Activated CD8-positive, alpha-beta memory T cell treated with anti-CD3 and anti-CD28 coated beads, Interleukin-2, amount 50 U/mL, for 24 hours (primary cell): Measurements from ENCODE around the gene BRIP1.
"Not testable (repeated sequence)": the region's sequence is repeated elsewhere in the genome, so short reads cannot be mapped to it uniquely, and the experiment has no call there.

Experiments used
- DNase-seq: peaks from one replicate; pipeline ENCODE4 v3.0.0-alpha.2; 2020; ENCODE audit errors: extremely low read depth

BRIP1 gene

GRCh38 chr17:61699032-61699431, 164.3 kb downstream of the BRIP1 start:
- DNase-seq = no peak

- DNase-seq = no peak
These were observed 165.1 kb downstream of the BRIP1 start for GRCh38 chr17:61698244-61698643.

GRCh38 chr17:61695779-61696337, 167.5 kb downstream of the BRIP1 start:
- no peak for DNase-seq

- DNase-seq = no peak
These were observed 169.2 kb downstream of the BRIP1 start for GRCh38 chr17:61694095-61694494.

- no peak for DNase-seq
These were observed 173.6 kb downstream of the BRIP1 start for GRCh38 chr17:61689610-61690180.

GRCh38 chr17:61687769-61688168, 175.6 kb downstream of the BRIP1 start:
- no peak for DNase-seq

- no peak for DNase-seq
These were observed 177.2 kb downstream of the BRIP1 start for GRCh38 chr17:61686113-61686512.

- DNase-seq = no peak
These were observed 178.5 kb downstream of the BRIP1 start for GRCh38 chr17:61684818-61685217.

- DNase-seq = no peak
These were observed 179.2 kb downstream of the BRIP1 start for GRCh38 chr17:61684172-61684571.

- no peak for DNase-seq
These were observed 179.9 kb downstream of the BRIP1 start for GRCh38 chr17:61683466-61683865.

GRCh38 chr17:61680921-61681320, 182.4 kb downstream of the BRIP1 start:
- DNase-seq = no peak

GRCh38 chr17:61678339-61678738, 185.0 kb downstream of the BRIP1 start:
- no peak for DNase-seq

GRCh38 chr17:61677150-61677811, 186.0 kb downstream of the BRIP1 start:
- DNase-seq = not testable (repeated sequence)

GRCh38 chr17:61676522-61676921, 186.8 kb downstream of the BRIP1 start:
- DNase-seq = not testable (repeated sequence)

GRCh38 chr17:61674609-61675008, 188.7 kb downstream of the BRIP1 start:
- DNase-seq = not testable (repeated sequence)

- not testable (repeated sequence) for DNase-seq
These were observed 190.1 kb downstream of the BRIP1 start for GRCh38 chr17:61673019-61673897.

- no peak for DNase-seq
These were observed 191.2 kb downstream of the BRIP1 start for GRCh38 chr17:61672140-61672539.

GRCh38 chr17:61670691-61671090, 192.6 kb downstream of the BRIP1 start:
- no peak for DNase-seq

- no peak for DNase-seq
These were observed 193.8 kb downstream of the BRIP1 start for GRCh38 chr17:61669522-61669921.

- no peak for DNase-seq
These were observed 194.8 kb downstream of the BRIP1 start for GRCh38 chr17:61668486-61668885.

GRCh38 chr17:61666406-61667088, 196.8 kb downstream of the BRIP1 start:
- not testable (repeated sequence) for DNase-seq

GRCh38 chr17:61663310-61663709, 200.0 kb downstream of the BRIP1 start:
- no peak for DNase-seq
